Mesendoderm (in vitro differentiated cells): ENCODE data around the gene MUC5B.

Experiments
- DNase-seq: peaks from one replicate; pipeline ENCODE4 v3.0.0; 2013
- H2AK5ac ChIP-seq: 2 replicates; pipeline ENCODE4 v1.6.1; 2013; ENCODE audit warnings: low read length, inconsistent platforms
- H2BK120ac ChIP-seq: 2 replicates; pipeline ENCODE4 v1.6.1; 2013; ENCODE audit warnings: low read depth, mild to moderate bottlenecking, low read length, moderate library complexity, mixed read lengths
- H2BK15ac ChIP-seq: replicated peaks from 2 replicates; pipeline ENCODE4 v1.6.1; 2013; ENCODE audit warnings: low read depth, mild to moderate bottlenecking, moderate library complexity
- H2BK5ac ChIP-seq: 2 replicates; pipeline ENCODE4 v1.6.1; 2013; ENCODE audit warnings: low read length, inconsistent platforms
- H3K18ac ChIP-seq: 2 replicates; pipeline ENCODE4 v1.6.1; 2013; ENCODE audit warnings: mild to moderate bottlenecking, low read length, mixed read lengths
- H3K23ac ChIP-seq: one replicate; pipeline ENCODE4 v1.6.1; 2013; ENCODE audit warnings: low read length
- H3K27ac ChIP-seq: 2 replicates; pipeline ENCODE4 v1.5.1; 2013; ENCODE audit warnings: low read depth, mild to moderate bottlenecking, inconsistent platforms, low read length, moderate library complexity
- H3K27me3 ChIP-seq: 2 replicates; pipeline ENCODE4 v1.6.1; 2013; ENCODE audit warnings: low read length, control low read depth, mild to moderate bottlenecking, inconsistent platforms; ENCODE audit not compliant: insufficient read depth, poor library complexity
- H3K36me3 ChIP-seq: 2 replicates; pipeline ENCODE4 v1.6.1; 2013; ENCODE audit warnings: low read length, inconsistent platforms; ENCODE audit not compliant: control insufficient read depth, insufficient read depth
- H3K4ac ChIP-seq: one replicate; pipeline ENCODE4 v1.6.1; 2013; ENCODE audit warnings: low read depth, mild to moderate bottlenecking, low read length, moderate library complexity
- H3K4me1 ChIP-seq: 2 replicates; pipeline ENCODE4 v1.6.1; 2013; ENCODE audit warnings: low read depth, low read length, inconsistent platforms; ENCODE audit not compliant: control insufficient read depth
- H3K4me2 ChIP-seq: 2 replicates; pipeline ENCODE4 v1.6.1; 2013; ENCODE audit warnings: low read length
- H3K4me3 ChIP-seq: 2 replicates; pipeline ENCODE4 v1.5.1; 2013; ENCODE audit warnings: mild to moderate bottlenecking, low read length
- H3K56ac ChIP-seq: one replicate; pipeline ENCODE4 v1.6.1; 2013; ENCODE audit warnings: low read length
- H3K79me1 ChIP-seq: 2 replicates; pipeline ENCODE4 v1.6.1; 2013; ENCODE audit warnings: low read length, inconsistent platforms
- H3K79me2 ChIP-seq: 2 replicates; pipeline ENCODE4 v1.6.1; 2013; ENCODE audit warnings: mild to moderate bottlenecking, low read length; ENCODE audit not compliant: control insufficient read depth, insufficient read depth
- H3K9ac ChIP-seq: 2 replicates; pipeline ENCODE4 v1.6.1; 2013; ENCODE audit warnings: low read length, inconsistent platforms
- H4K5ac ChIP-seq: one replicate; pipeline ENCODE4 v1.6.1; 2013; ENCODE audit warnings: low read length
- H4K8ac ChIP-seq: one replicate; pipeline ENCODE4 v1.6.1; 2013; ENCODE audit warnings: low read depth, mild to moderate bottlenecking, control low read depth, low read length, moderate library complexity
- WGBS: extraction: QIAGEN DNeasy Blood & Tissue Kit; methylation state at CpG from one replicate; pipeline ENCODE4 v1.1.7; 2013; ENCODE audit warnings: low lambda C conversion rate, missing lambda C conversion rate; ENCODE audit not compliant: insufficient coverage; ENCODE audit errors: extremely low coverage; 5-methylcytosine and 5-hydroxymethylcytosine counted together

The MUC5B gene

DNA sequence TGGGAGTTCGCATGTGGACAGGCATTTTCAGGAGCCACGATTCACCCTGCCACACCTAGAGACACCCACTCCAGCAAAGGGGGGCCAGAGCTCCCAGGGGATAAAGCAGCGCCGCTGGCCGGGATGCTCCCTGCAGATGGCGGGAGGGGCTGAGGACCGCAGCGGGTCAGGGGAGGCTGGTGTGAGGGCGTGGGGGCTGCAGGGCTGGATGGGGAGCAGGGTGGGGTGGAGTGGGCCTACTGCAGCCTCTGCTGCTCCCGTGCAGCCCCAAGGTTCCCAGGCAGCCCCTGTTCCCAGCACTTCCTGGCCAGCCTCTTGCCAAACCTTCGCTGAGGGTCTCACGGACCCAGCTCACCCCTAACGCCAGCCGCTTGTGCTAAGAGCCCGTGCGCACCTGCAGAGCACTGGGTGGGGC, 13.0 kb downstream of the MUC5B start:
- H3K4me1 ChIP-seq, result no peaks in the 10 kb centered on the region
- no peak overlapping the region for H4K5ac ChIP-seq
- H2AK5ac ChIP-seq, result no peak overlapping the region
- WGBS, result no CpG with 5 or more reads among the region's 16 CpGs
- no peaks in the 10 kb centered on the region for H3K36me3 ChIP-seq
- no peak overlapping the region for H3K27ac ChIP-seq
- H2BK15ac ChIP-seq, result no peak overlapping the region
- H2BK5ac ChIP-seq, result no peak overlapping the region
- H3K23ac ChIP-seq, result no peak overlapping the region
- no peak overlapping the region for H3K18ac ChIP-seq
- H3K9ac ChIP-seq, result no peak overlapping the region
- no peaks in the 10 kb centered on the region for H3K79me1 ChIP-seq
- DNase-seq, result no peak
- H2BK120ac ChIP-seq, result no peak overlapping the region
- H3K56ac ChIP-seq, result no peak overlapping the region
- H3K27me3 ChIP-seq, result no peaks in the 10 kb centered on the region
- no peak overlapping the region for H3K4ac ChIP-seq
- no peak overlapping the region for H3K4me2 ChIP-seq
- H3K79me2 ChIP-seq, result no peaks in the 10 kb centered on the region
- H4K8ac ChIP-seq, result no peak overlapping the region
- no peak overlapping the region for H3K4me3 ChIP-seq

DNA sequence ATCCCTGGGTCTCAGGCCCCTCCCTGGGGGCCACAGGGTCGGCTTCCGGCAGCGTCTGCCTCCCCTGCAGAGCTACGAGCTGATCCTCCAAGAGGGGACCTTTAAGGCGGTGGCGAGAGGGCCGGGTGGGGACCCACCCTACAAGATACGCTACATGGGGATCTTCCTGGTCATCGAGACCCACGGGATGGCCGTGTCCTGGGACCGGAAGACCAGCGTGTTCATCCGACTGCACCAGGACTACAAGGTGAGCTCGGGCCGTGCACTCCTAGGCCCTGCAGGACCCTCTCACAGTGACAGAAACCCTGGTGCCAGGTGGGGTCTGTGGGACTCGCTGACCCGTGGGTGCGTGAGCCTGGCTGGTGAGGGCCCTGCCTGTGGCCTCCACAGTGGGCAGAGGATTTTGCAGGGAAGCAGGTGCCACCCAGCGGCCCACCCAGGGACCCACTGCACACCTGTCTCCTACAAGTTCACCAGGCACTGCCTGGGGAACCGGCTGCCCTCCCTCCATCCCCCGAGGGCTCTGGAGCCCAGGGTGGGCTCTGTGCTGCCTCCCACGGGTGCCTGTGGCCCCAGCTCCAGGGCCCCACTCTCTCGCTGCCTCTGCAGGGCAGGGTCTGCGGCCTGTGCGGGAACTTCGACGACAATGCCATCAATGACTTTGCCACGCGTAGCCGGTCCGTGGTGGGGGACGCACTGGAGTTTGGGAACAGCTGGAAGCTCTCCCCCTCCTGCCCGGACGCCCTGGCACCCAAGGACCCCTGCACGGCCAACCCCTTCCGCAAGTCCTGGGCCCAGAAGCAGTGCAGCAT, 13.7 kb downstream of the MUC5B start:
- Histone ChIP-seq H3K9ac (no peak overlapping the region), H2BK5ac (no peak overlapping the region), H3K4me3 (no peak overlapping the region), H3K4me1 (no peaks in the 10 kb centered on the region), H3K4me2 (no peak overlapping the region), H3K18ac (no peak overlapping the region), H3K36me3 (no peaks in the 10 kb centered on the region), H3K79me2 (no peaks in the 10 kb centered on the region), H2AK5ac (no peak overlapping the region), H3K23ac (no peak overlapping the region), H2BK15ac (no peak overlapping the region), H3K27ac (no peak overlapping the region), H3K79me1 (no peaks in the 10 kb centered on the region), H3K27me3 (no peaks in the 10 kb centered on the region), H3K56ac (no peak overlapping the region), H3K4ac (no peak overlapping the region), H4K8ac (no peak overlapping the region), H4K5ac (no peak overlapping the region), H2BK120ac (no peak overlapping the region)
- DNase-seq, result no peak
- WGBS, result no CpG with 5 or more reads among the region's 37 CpGs

DNA sequence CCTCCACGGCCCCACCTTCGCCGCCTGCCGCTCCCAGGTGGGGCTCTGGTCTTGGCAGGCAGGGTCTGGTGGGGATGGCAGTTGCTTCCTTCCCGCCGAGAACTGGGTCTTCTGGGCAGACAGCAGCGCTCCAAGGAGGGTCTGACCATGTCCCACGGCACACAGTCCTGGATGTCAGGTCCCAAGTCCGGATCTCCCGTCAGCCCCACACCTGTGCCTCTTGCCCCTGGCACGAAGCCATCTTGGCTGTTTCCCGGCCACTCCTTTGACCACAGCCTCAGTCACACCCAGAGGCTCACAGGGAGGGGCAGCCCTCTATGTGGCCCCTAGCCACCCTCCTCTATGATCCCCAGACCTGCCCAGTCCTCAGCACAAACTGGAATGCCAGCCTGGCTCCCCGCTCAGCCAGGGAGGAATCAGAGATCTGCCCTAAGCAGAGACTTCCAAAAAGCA, 14.3 kb downstream of the MUC5B start:
- H3K4me2 ChIP-seq, result no peak overlapping the region
- H3K56ac ChIP-seq, result no peak overlapping the region
- H2BK15ac ChIP-seq, result no peak overlapping the region
- no peak overlapping the region for H2BK120ac ChIP-seq
- H3K27me3 ChIP-seq, result no peaks in the 10 kb centered on the region
- no peaks in the 10 kb centered on the region for H3K79me1 ChIP-seq
- no CpG with 5 or more reads among the region's 13 CpGs for WGBS
- H3K23ac ChIP-seq, result no peak overlapping the region
- H3K4ac ChIP-seq, result no peak overlapping the region
- no peaks in the 10 kb centered on the region for H3K36me3 ChIP-seq
- H2BK5ac ChIP-seq, result no peak overlapping the region
- no peak for DNase-seq
- H3K18ac ChIP-seq, result no peak overlapping the region
- H3K4me1 ChIP-seq, result no peaks in the 10 kb centered on the region
- no peak overlapping the region for H3K27ac ChIP-seq
- no peak overlapping the region for H4K8ac ChIP-seq
- H3K79me2 ChIP-seq, result no peaks in the 10 kb centered on the region
- no peak overlapping the region for H3K4me3 ChIP-seq
- no peak overlapping the region for H2AK5ac ChIP-seq
- H3K9ac ChIP-seq, result no peak overlapping the region
- H4K5ac ChIP-seq, result no peak overlapping the region

DNA sequence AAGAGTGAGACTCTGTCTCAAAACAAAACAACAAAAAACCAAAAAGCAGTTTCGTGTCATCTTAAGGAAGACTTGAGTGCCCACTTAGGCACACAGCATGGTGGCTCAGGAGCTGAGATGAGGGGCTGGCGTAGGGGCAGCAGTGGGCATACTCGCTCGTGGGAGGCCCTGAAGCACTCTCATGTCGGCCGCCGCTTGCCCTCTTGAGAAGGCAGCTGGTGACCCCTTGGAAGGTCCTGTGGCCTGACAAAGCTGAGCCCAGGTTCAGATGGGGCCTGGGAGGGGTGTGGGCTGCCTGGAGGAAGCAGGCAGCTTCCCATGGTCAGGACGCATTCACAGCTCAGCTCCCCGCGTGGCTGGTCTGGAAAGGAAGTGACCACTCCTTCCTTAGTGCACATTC, 15.0 kb downstream of the MUC5B start:
- H3K18ac ChIP-seq, result no peak overlapping the region
- H2BK15ac ChIP-seq, result no peak overlapping the region
- H4K5ac ChIP-seq, result no peak overlapping the region
- no CpG with 5 or more reads among the region's 10 CpGs for WGBS
- DNase-seq, result no peak
- no peaks in the 10 kb centered on the region for H3K79me1 ChIP-seq
- no peaks in the 10 kb centered on the region for H3K36me3 ChIP-seq
- no peaks in the 10 kb centered on the region for H3K27me3 ChIP-seq
- no peak overlapping the region for H2BK120ac ChIP-seq
- no peaks in the 10 kb centered on the region for H3K4me1 ChIP-seq
- H3K23ac ChIP-seq, result no peak overlapping the region
- no peak overlapping the region for H3K4ac ChIP-seq
- H4K8ac ChIP-seq, result no peak overlapping the region
- H3K4me2 ChIP-seq, result no peak overlapping the region
- H3K4me3 ChIP-seq, result no peak overlapping the region
- H3K56ac ChIP-seq, result no peak overlapping the region
- H2BK5ac ChIP-seq, result no peak overlapping the region
- no peak overlapping the region for H3K9ac ChIP-seq
- H3K27ac ChIP-seq, result no peak overlapping the region
- no peak overlapping the region for H2AK5ac ChIP-seq
- H3K79me2 ChIP-seq, result no peaks in the 10 kb centered on the region

DNA sequence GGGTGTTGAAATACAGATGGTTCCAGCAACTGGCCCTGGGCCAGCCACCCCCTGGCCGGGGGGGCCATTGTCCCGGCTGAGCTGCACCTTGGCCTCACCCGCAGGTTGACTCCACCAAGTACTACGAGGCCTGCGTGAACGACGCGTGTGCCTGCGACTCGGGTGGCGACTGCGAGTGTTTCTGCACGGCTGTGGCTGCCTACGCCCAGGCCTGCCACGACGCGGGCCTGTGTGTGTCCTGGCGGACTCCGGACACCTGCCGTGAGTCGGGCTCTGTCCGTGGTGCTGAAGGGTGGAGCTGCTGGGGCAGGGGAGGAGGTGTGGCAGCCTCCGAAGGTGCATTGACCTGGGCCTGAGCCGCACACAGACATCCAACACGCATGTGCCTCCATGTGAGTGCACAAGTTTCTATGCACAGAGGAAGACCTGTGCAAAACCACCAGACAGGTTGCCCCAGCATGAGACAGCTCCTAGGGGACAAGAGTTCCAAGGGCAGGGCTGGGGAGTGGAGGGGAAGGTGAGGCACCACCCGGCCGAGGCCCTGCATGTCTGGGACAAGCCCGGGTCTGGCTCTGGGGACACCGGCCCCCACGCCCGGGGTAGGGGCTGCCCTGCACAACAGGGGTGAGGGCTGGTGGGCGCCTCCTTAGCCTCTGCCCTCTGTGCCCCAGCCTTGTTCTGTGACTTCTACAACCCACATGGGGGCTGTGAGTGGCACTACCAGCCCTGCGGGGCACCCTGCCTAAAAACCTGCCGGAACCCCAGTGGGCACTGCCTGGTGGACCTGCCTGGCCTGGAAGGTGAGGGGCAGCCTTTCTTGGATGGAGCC, 16.1 kb downstream of the MUC5B start:
- no CpG with 5 or more reads among the region's 34 CpGs for WGBS
- H3K4me3 ChIP-seq, result no peak overlapping the region
- H4K8ac ChIP-seq, result no peak overlapping the region
- no peak overlapping the region for H3K27ac ChIP-seq
- no peak overlapping the region for H3K18ac ChIP-seq
- H3K56ac ChIP-seq, result no peak overlapping the region
- no peak overlapping the region for H2AK5ac ChIP-seq
- H3K4ac ChIP-seq, result no peak overlapping the region
- H3K79me2 ChIP-seq, result no peaks in the 10 kb centered on the region
- no peaks in the 10 kb centered on the region for H3K79me1 ChIP-seq
- no peak overlapping the region for H2BK15ac ChIP-seq
- peak; percentile 37 for DNase-seq
- no peak overlapping the region for H3K4me2 ChIP-seq
- H3K4me1 ChIP-seq, result no peaks in the 10 kb centered on the region
- H3K23ac ChIP-seq, result no peak overlapping the region
- no peak overlapping the region for H2BK120ac ChIP-seq
- H4K5ac ChIP-seq, result no peak overlapping the region
- H3K9ac ChIP-seq, result no peak overlapping the region
- H2BK5ac ChIP-seq, result no peak overlapping the region
- H3K36me3 ChIP-seq, result no peaks in the 10 kb centered on the region
- H3K27me3 ChIP-seq, result no peaks in the 10 kb centered on the region
